ENCODE measurements around the gene PHF5A. TPM values are rescaled to one million over a fixed set of nuclear protein-coding genes. Genes with fewer than 3 reads are reported as not detected.

PHF5A gene
- total RNA-seq, 1 experiment from 2014 or later: 85.5 TPM

GRCh38 chr22:41511521-41511968 lies 43.1 kb upstream of the PHF5A start:
- intact Hi-C loops (cut with micrococcal nuclease; ENCODE audit: unreplicated experiment): loop anchor here (10.0 kb wide), 1 partner anchor 587 kb away; no protein-coding TSS in a partner anchor
- CTCF ChIA-PET: no interaction called here

GRCh38 chr22:41508770-41509170 lies 40.3 kb upstream of the PHF5A start:
- intact Hi-C loops (cut with micrococcal nuclease; ENCODE audit: unreplicated experiment): no loop called here
- Histone ChIP-seq H3K27ac (ENCODE audit: low read depth, low read length, poor library complexity, severe bottlenecking) (no peak overlapping the region), H3K4me3 (ENCODE audit: low read depth, low read length, poor library complexity, severe bottlenecking) (no peak overlapping the region), H3K4me1 (ENCODE audit: insufficient read depth, low read length, poor library complexity, severe bottlenecking) (peaks cover 21% of the 10 kb centered on the region), H3K27me3 (replicated peaks; ENCODE audit: insufficient read depth, low read depth, low read length, poor library complexity) (no peaks in the 10 kb centered on the region), H3K9me3 (ENCODE audit: low read depth, low read length, poor library complexity, severe bottlenecking) (no peaks in the 10 kb centered on the region), H3K36me3 (ENCODE audit: insufficient read depth, low read length, poor library complexity, severe bottlenecking) (peaks cover 23% of the 10 kb centered on the region)
- TF ChIP-seq CTCF (conservative IDR thresholded peaks at IDR 0.05; ENCODE audit: low read depth, low read length) (no peak), EZH2 (IDR thresholded peaks at IDR 0.05; ENCODE audit: borderline replicate concordance, low read depth, low read length, poor library complexity, severe bottlenecking) (no peak)
- CTCF ChIA-PET: no interaction called here
- no TSS peak for BruUV-seq (replicated peaks)
- DNase-seq (ENCODE audit: low spot score): no peak
- POLR2A ChIA-PET (ENCODE audit: low non-redundant PET): no interaction called here

More at GRCh38 chr22:41511521-41511968, 43.1 kb upstream of the PHF5A start:
- POLR2A ChIA-PET (ENCODE audit: low non-redundant PET): no interaction called here
- DNase-seq (ENCODE audit: low spot score): no peak
- Histone ChIP-seq H3K4me3 (ENCODE audit: low read depth, low read length, poor library complexity, severe bottlenecking) (no peak overlapping the region), H3K36me3 (ENCODE audit: insufficient read depth, low read length, poor library complexity, severe bottlenecking) (peaks cover 47% of the 10 kb centered on the region), H3K9me3 (ENCODE audit: low read depth, low read length, poor library complexity, severe bottlenecking) (no peaks in the 10 kb centered on the region), H3K4me1 (ENCODE audit: insufficient read depth, low read length, poor library complexity, severe bottlenecking) (peaks cover 21% of the 10 kb centered on the region), H3K27ac (ENCODE audit: low read depth, low read length, poor library complexity, severe bottlenecking) (peak overlapping the region; percentile 79), H3K27me3 (replicated peaks; ENCODE audit: insufficient read depth, low read depth, low read length, poor library complexity) (no peaks in the 10 kb centered on the region)
- BruUV-seq (replicated peaks): no TSS peak
- no peak for TF ChIP-seq EZH2 (IDR thresholded peaks at IDR 0.05; ENCODE audit: borderline replicate concordance, low read depth, low read length, poor library complexity, severe bottlenecking)
- TF ChIP-seq CTCF (conservative IDR thresholded peaks at IDR 0.05; ENCODE audit: low read depth, low read length): no peak

GRCh38 chr22:41507330-41508063 lies 39.0 kb upstream of the PHF5A start:
- peaks cover 10% of the 10 kb centered on the region for H3K4me1 ChIP-seq (ENCODE audit: insufficient read depth, low read length, poor library complexity, severe bottlenecking)
- no peaks in the 10 kb centered on the region for H3K27me3 ChIP-seq (replicated peaks; ENCODE audit: insufficient read depth, low read depth, low read length, poor library complexity)
- TF ChIP-seq EZH2 (IDR thresholded peaks at IDR 0.05; ENCODE audit: borderline replicate concordance, low read depth, low read length, poor library complexity, severe bottlenecking) (no peak), CTCF (conservative IDR thresholded peaks at IDR 0.05; ENCODE audit: low read depth, low read length) (no peak)
- DNase-seq (ENCODE audit: low spot score): no peak
- intact Hi-C loops (cut with micrococcal nuclease; ENCODE audit: unreplicated experiment): no loop called here
- H3K9me3 ChIP-seq (ENCODE audit: low read depth, low read length, poor library complexity, severe bottlenecking): no peaks in the 10 kb centered on the region
- no peak overlapping the region for H3K27ac ChIP-seq (ENCODE audit: low read depth, low read length, poor library complexity, severe bottlenecking)
- H3K4me3 ChIP-seq (ENCODE audit: low read depth, low read length, poor library complexity, severe bottlenecking): no peak overlapping the region
- CTCF ChIA-PET: no interaction called here
- POLR2A ChIA-PET (ENCODE audit: low non-redundant PET): no interaction called here
- BruUV-seq (replicated peaks): no TSS peak
- H3K36me3 ChIP-seq (ENCODE audit: insufficient read depth, low read length, poor library complexity, severe bottlenecking): peaks cover 18% of the 10 kb centered on the region

All from A673 (cell line).